Measurements from ENCODE around the gene TSPO2. TPM values are rescaled to one million over a fixed set of nuclear protein-coding genes. Genes with fewer than 3 reads are reported as not detected.

The TSPO2 gene
- total and polyA plus RNA-seq, 2 of the 13 experiments (the other 11 are each of a cell fraction or from before 2014, with no cell fraction given) = 0.55 TPM; not detected in 1

DNA sequence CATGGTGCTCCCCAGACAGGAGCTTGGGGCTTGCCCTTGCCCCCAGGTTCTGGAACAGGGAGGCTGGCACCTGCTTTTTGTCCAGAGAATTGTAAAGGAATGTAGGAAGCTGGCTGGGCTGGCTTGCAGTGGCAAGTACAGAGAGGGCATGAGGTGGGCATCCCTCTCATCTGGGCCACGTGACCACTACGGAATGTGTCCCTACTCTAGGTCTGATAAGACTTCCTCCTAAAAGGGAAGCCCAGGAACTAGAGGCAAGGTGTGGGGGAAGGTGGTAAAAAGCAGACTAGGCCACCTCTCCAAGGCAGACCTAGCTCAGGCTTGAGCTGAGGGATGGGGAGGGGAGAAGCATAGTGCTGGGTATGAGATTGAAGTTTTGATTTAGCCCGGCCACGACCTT lies 42.0 kb upstream of the TSPO2 start:
- Histone ChIP-seq H3K4me1 (ENCODE audit: insufficient read depth, low read length) (peaks cover 68% of the 10 kb centered on the region), H3K79me2 (ENCODE audit: insufficient read depth, low read length) (no peaks in the 10 kb centered on the region), H4K20me1 (ENCODE audit: insufficient read depth, low read length) (no peaks in the 10 kb centered on the region), H3K27ac (ENCODE audit: extremely low read length, insufficient read depth, low read length) (no peak overlapping the region), H3K27me3 (ENCODE audit: control insufficient read depth in 1 of 2, insufficient read depth in 2 of 2, low read length in 2 of 2) (no peaks in the 10 kb centered on the region), H3K9ac (ENCODE audit: insufficient read depth, low read depth, low read length) (no peak overlapping the region), H3K4me3 (replicated peaks in 1 of 3; ENCODE audit: insufficient read depth in 1 of 3, low read depth in 2 of 3, low read length in 3 of 3) (no peak overlapping the region), H2AFZ (ENCODE audit: low read length) (no peak overlapping the region), H3K36me3 (replicated peaks in 1 of 2; ENCODE audit: control insufficient read depth in 1 of 2, insufficient read depth in 2 of 2, low read length in 2 of 2) (no peaks in the 10 kb centered on the region), H3K9me3 (ENCODE audit: low read length) (no peaks in the 10 kb centered on the region), H3K4me2 (ENCODE audit: low read depth, low read length) (no peak overlapping the region)
- in situ Hi-C loops (cut with HindIII; ENCODE audit: extremely low pct_ligation_motif_present, low pct_unique_long_range_greater_than_20kb) (no loop called here), intact Hi-C loops (cut with micrococcal nuclease; ENCODE audit: unreplicated experiment) (no loop called here)
- FAIRE-seq = no peak
- ChIA-PET POLR2A (interaction anchor here (1.9 to 4.3 kb wide), 2 partner anchors 41 to 72 kb away, joined by 6 to 36 read pairs; partner anchors contain the start of genes NFYA and OARD1), CTCF (ENCODE audit: low intra/inter-chr PET ratio, low total read pairs) (interaction anchor here (1.1 kb wide), 1 partner anchor 22 kb away, joined by 3 read pairs; no protein-coding TSS in a partner anchor)
- no TSS peak for BruUV-seq (replicated peaks)
- no peak for DNase-seq (ENCODE audit: low spot score)
- TF ChIP-seq ZNF138 (CRISPR knock-in tag; IDR thresholded peaks at IDR 0.05; ENCODE audit: low read depth) (no peak), TBX3 (IDR thresholded peaks at IDR 0.05; ENCODE audit: borderline replicate concordance) (no peak), ZBTB34 (CRISPR knock-in tag; IDR thresholded peaks at IDR 0.05) (no peak)
- WGBS (ENCODE audit: low lambda C conversion rate) = 71% methylated on average over 4 of the region's 4 CpGs
- ATAC-seq = no peak

DNA sequence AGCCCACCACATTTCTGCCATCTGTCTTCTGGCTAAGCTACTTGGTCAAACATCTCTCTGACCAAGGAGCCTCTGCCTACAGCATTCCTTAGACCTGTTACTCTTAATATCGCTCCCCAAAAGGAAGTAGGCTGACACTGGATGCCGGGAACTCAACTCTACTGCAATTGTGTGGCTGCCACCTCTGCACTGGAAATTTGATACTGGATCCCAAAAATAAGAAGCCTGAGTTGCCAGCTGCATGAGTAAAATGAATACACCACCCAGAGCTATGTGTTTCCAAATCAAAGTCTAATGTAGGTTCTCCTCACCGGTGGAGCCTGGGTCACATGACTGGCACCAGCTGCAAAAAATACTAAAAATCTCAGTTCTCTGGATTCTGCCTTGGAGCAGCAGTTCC lies 40.1 kb upstream of the TSPO2 start:
- POLR2A ChIA-PET = no interaction called here
- H4K20me1 ChIP-seq (ENCODE audit: insufficient read depth, low read length) = no peaks in the 10 kb centered on the region
- BruUV-seq (replicated peaks) = no TSS peak
- FAIRE-seq (no peak), ATAC-seq (no peak), DNase-seq (ENCODE audit: low spot score) (no peak)
- H3K27ac ChIP-seq (ENCODE audit: extremely low read length, insufficient read depth, low read length) = no peak overlapping the region
- in situ Hi-C loops (cut with HindIII; ENCODE audit: extremely low pct_ligation_motif_present, low pct_unique_long_range_greater_than_20kb) (no loop called here), intact Hi-C loops (cut with micrococcal nuclease; ENCODE audit: unreplicated experiment) (no loop called here)
- peaks cover 53% of the 10 kb centered on the region for H3K4me1 ChIP-seq (ENCODE audit: insufficient read depth, low read length)
- H3K9ac ChIP-seq (ENCODE audit: insufficient read depth, low read depth, low read length) = no peak overlapping the region
- no peak overlapping the region for H2AFZ ChIP-seq (ENCODE audit: low read length)
- CTCF ChIA-PET (ENCODE audit: low intra/inter-chr PET ratio, low total read pairs) = no interaction called here
- no peaks in the 10 kb centered on the region for H3K79me2 ChIP-seq (ENCODE audit: insufficient read depth, low read length)
- H3K9me3 ChIP-seq (ENCODE audit: low read length) = no peaks in the 10 kb centered on the region
- H3K27me3 ChIP-seq (ENCODE audit: control insufficient read depth in 1 of 2, insufficient read depth in 2 of 2, low read length in 2 of 2) = no peaks in the 10 kb centered on the region
- H3K4me2 ChIP-seq (ENCODE audit: low read depth, low read length) = no peak overlapping the region
- no peak overlapping the region for H3K4me3 ChIP-seq (replicated peaks in 1 of 3; ENCODE audit: insufficient read depth in 1 of 3, low read depth in 2 of 3, low read length in 3 of 3)
- TF ChIP-seq PRDM10 (CRISPR knock-in tag; IDR thresholded peaks at IDR 0.05; ENCODE audit: low read depth) (no peak), GZF1 (CRISPR knock-in tag; IDR thresholded peaks at IDR 0.05) (no peak)
- no peaks in the 10 kb centered on the region for H3K36me3 ChIP-seq (replicated peaks in 1 of 2; ENCODE audit: control insufficient read depth in 1 of 2, insufficient read depth in 2 of 2, low read length in 2 of 2)
- 63% methylated on average over 3 of the region's 3 CpGs for WGBS (ENCODE audit: low lambda C conversion rate)

Measured in HepG2 (cell line).